Dedifferentiated amniotic fluid mesenchymal stem cell (primary cell): ENCODE results near the gene FER.
"Not testable (repeated sequence)": the region's sequence is repeated elsewhere in the genome, so short reads cannot be mapped to it uniquely, and the experiment has no call there.

Source experiments
- DNase-seq: peaks from one replicate; pipeline ENCODE4 v3.0.0-alpha.2; 2016; ENCODE audit errors: extremely low spot score

Gene FER

GRCh38 chr5:109035436-109035835, 287.7 kb downstream of the FER start:
- peak; percentile 24 for DNase-seq

GRCh38 chr5:109038209-109038840, 290.6 kb downstream of the FER start:
- DNase-seq, result no peak

- DNase-seq, result no peak
These were observed 293.6 kb downstream of the FER start for GRCh38 chr5:109041317-109041716.

- no peak for DNase-seq
These were observed 298.0 kb downstream of the FER start for GRCh38 chr5:109045710-109046109.

- no peak for DNase-seq
These were observed 301.9 kb downstream of the FER start for GRCh38 chr5:109049565-109049964.

GRCh38 chr5:109050321-109050720, 302.6 kb downstream of the FER start:
- not testable (repeated sequence) for DNase-seq

GRCh38 chr5:109052216-109052615, 304.5 kb downstream of the FER start:
- not testable (repeated sequence) for DNase-seq

GRCh38 chr5:109053995-109054417, 306.3 kb downstream of the FER start:
- peak; percentile 40 for DNase-seq

- DNase-seq, result no peak
These were observed 312.8 kb downstream of the FER start for GRCh38 chr5:109060378-109061025.

GRCh38 chr5:109062664-109063063, 315.0 kb downstream of the FER start:
- DNase-seq, result peak; percentile 59

GRCh38 chr5:109063223-109063622, 315.5 kb downstream of the FER start:
- DNase-seq, result peak; percentile 76

GRCh38 chr5:109076741-109077140, 329.0 kb downstream of the FER start:
- no peak for DNase-seq

GRCh38 chr5:109078448-109078847, 330.8 kb downstream of the FER start:
- no peak for DNase-seq

- no peak for DNase-seq
These were observed 332.8 kb downstream of the FER start for GRCh38 chr5:109080481-109080880.

- no peak for DNase-seq
These were observed 333.2 kb downstream of the FER start for GRCh38 chr5:109080896-109081295.

- no peak for DNase-seq
These were observed 336.2 kb downstream of the FER start for GRCh38 chr5:109083937-109084336.

- DNase-seq, result no peak
These were observed 341.5 kb downstream of the FER start for GRCh38 chr5:109089191-109089590.

- no peak for DNase-seq
These were observed 351.4 kb downstream of the FER start for GRCh38 chr5:109099081-109099480.

GRCh38 chr5:109100971-109101370, 353.3 kb downstream of the FER start:
- no peak for DNase-seq

- DNase-seq, result no peak
These were observed 354.5 kb downstream of the FER start for GRCh38 chr5:109102096-109102690.

- peak; percentile 87 for DNase-seq
These were observed 358.1 kb downstream of the FER start for GRCh38 chr5:109105631-109106267.

- DNase-seq, result no peak
These were observed 364.0 kb downstream of the FER start for GRCh38 chr5:109111680-109112079.

- DNase-seq, result no peak
These were observed 365.9 kb downstream of the FER start for GRCh38 chr5:109113608-109114007.
